ENCODE data around the gene TMEM143.
A peak's percentile ranks its signal among the peaks of the same experiment; 100 is the strongest.

Gene TMEM143

GRCh38 chr19:48382286-48382685 is 18.5 kb upstream of the TMEM143 start:
- H3K9me3 ChIP-seq (ENCODE audit: control insufficient read depth, low read length) = no peaks in the 10 kb centered on the region
- TF ChIP-seq, protein P1, sequence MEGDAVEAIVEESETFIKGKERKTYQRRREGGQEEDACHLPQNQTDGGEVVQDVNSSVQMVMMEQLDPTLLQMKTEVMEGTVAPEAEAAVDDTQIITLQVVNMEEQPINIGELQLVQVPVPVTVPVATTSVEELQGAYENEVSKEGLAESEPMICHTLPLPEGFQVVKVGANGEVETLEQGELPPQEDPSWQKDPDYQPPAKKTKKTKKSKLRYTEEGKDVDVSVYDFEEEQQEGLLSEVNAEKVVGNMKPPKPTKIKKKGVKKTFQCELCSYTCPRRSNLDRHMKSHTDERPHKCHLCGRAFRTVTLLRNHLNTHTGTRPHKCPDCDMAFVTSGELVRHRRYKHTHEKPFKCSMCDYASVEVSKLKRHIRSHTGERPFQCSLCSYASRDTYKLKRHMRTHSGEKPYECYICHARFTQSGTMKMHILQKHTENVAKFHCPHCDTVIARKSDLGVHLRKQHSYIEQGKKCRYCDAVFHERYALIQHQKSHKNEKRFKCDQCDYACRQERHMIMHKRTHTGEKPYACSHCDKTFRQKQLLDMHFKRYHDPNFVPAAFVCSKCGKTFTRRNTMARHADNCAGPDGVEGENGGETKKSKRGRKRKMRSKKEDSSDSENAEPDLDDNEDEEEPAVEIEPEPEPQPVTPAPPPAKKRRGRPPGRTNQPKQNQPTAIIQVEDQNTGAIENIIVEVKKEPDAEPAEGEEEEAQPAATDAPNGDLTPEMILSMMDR (IDR thresholded peaks at IDR 0.05) = no peak
- H3K27ac ChIP-seq = no peak overlapping the region
- no peak overlapping the region for H3K4me2 ChIP-seq (ENCODE audit: low read length)
- H3K79me2 ChIP-seq = no peaks in the 10 kb centered on the region
- H3K9ac ChIP-seq = no peak overlapping the region
- H2AFZ ChIP-seq = no peak overlapping the region
- H3K27me3 ChIP-seq (ENCODE audit: control insufficient read depth, insufficient read depth, low read length) = no peaks in the 10 kb centered on the region
- no peak overlapping the region for H3K4me3 ChIP-seq (ENCODE audit: low read depth, low read length)
- H3K36me3 ChIP-seq (ENCODE audit: control insufficient read depth, insufficient read depth, low read length) = no peaks in the 10 kb centered on the region
- no peaks in the 10 kb centered on the region for H3K4me1 ChIP-seq

GRCh38 chr19:48381178-48381950 is 17.6 kb upstream of the TMEM143 start:
- H3K4me1 ChIP-seq = no peaks in the 10 kb centered on the region
- no peak overlapping the region for H3K9ac ChIP-seq
- TF ChIP-seq, protein P1 (IDR thresholded peaks at IDR 0.05) = no peak
- H3K9me3 ChIP-seq (ENCODE audit: control insufficient read depth, low read length) = no peaks in the 10 kb centered on the region
- H3K79me2 ChIP-seq = no peaks in the 10 kb centered on the region
- no peaks in the 10 kb centered on the region for H3K27me3 ChIP-seq (ENCODE audit: control insufficient read depth, insufficient read depth, low read length)
- H3K36me3 ChIP-seq (ENCODE audit: control insufficient read depth, insufficient read depth, low read length) = no peaks in the 10 kb centered on the region
- no peak overlapping the region for H3K4me3 ChIP-seq (ENCODE audit: low read depth, low read length)
- H2AFZ ChIP-seq = no peak overlapping the region
- H3K27ac ChIP-seq = no peak overlapping the region
- H3K4me2 ChIP-seq (ENCODE audit: low read length) = no peak overlapping the region

- H3K9me3 ChIP-seq (ENCODE audit: control insufficient read depth, low read length) = no peaks in the 10 kb centered on the region
- no peak overlapping the region for H2AFZ ChIP-seq
- H3K4me1 ChIP-seq = no peaks in the 10 kb centered on the region
- TF ChIP-seq, protein P1 (IDR thresholded peaks at IDR 0.05) = no peak
- no peak overlapping the region for H3K9ac ChIP-seq
- no peak overlapping the region for H3K4me3 ChIP-seq (ENCODE audit: low read depth, low read length)
- H3K27ac ChIP-seq = no peak overlapping the region
- H3K36me3 ChIP-seq (ENCODE audit: control insufficient read depth, insufficient read depth, low read length) = no peaks in the 10 kb centered on the region
- no peak overlapping the region for H3K4me2 ChIP-seq (ENCODE audit: low read length)
- H3K79me2 ChIP-seq = no peaks in the 10 kb centered on the region
- H3K27me3 ChIP-seq (ENCODE audit: control insufficient read depth, insufficient read depth, low read length) = no peaks in the 10 kb centered on the region
These were observed 15.3 kb upstream of the TMEM143 start for GRCh38 chr19:48379058-48379457.

- no peak overlapping the region for H3K4me3 ChIP-seq (ENCODE audit: low read depth, low read length)
- TF ChIP-seq, protein P1 (IDR thresholded peaks at IDR 0.05) = no peak
- H3K4me2 ChIP-seq (ENCODE audit: low read length) = no peak overlapping the region
These were observed 14.4 kb upstream of the TMEM143 start for GRCh38 chr19:48378194-48378570.

DNA sequence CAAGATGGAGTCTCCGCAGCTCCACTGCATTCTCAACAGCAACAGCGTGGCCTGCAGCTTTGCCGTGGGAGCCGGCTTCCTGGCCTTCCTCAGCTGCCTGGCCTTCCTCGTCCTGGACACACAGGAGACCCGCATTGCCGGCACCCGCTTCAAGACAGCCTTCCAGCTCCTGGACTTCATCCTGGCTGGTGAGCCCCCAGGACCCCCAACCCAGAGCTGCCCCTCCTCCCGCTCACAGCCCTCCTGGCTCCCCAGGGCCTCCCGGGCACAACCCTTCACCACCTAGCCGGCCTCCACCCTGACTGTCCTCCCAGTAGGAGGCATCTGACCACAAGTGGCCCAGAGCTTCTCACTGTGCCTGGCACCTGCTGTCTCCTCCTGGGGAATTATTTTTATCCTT is 9.8 kb upstream of the TMEM143 start:
- Histone ChIP-seq H3K9ac (no peak overlapping the region), H3K36me3 (ENCODE audit: control insufficient read depth, insufficient read depth, low read length) (no peaks in the 10 kb centered on the region), H3K27me3 (ENCODE audit: control insufficient read depth, insufficient read depth, low read length) (no peaks in the 10 kb centered on the region), H3K9me3 (ENCODE audit: control insufficient read depth, low read length) (no peaks in the 10 kb centered on the region), H3K27ac (no peak overlapping the region), H3K79me2 (no peaks in the 10 kb centered on the region), H3K4me3 (ENCODE audit: low read depth, low read length) (no peak overlapping the region), H3K4me1 (peaks cover 14% of the 10 kb centered on the region), H2AFZ (peak overlapping the region; percentile 72), H3K4me2 (ENCODE audit: low read length) (peak overlapping the region; percentile 49)
- TF ChIP-seq, protein P1 (IDR thresholded peaks at IDR 0.05) = no peak

More at GRCh38 chr19:48378194-48378570, 14.4 kb upstream of the TMEM143 start:
- no peaks in the 10 kb centered on the region for H3K27me3 ChIP-seq (ENCODE audit: control insufficient read depth, insufficient read depth, low read length)
- no peaks in the 10 kb centered on the region for H3K79me2 ChIP-seq
- no peaks in the 10 kb centered on the region for H3K36me3 ChIP-seq (ENCODE audit: control insufficient read depth, insufficient read depth, low read length)
- H3K9me3 ChIP-seq (ENCODE audit: control insufficient read depth, low read length) = no peaks in the 10 kb centered on the region
- H2AFZ ChIP-seq = no peak overlapping the region
- H3K27ac ChIP-seq = no peak overlapping the region
- no peak overlapping the region for H3K9ac ChIP-seq
- H3K4me1 ChIP-seq = peaks cover under 1% of the 10 kb centered on the region
